Testis (tissue), 2 donors: ENCODE data around the gene FOXD2.

Experiments
- POLR2A ChIP-seq: fragments of 450-650 bp; IDR thresholded peaks from one replicate; pipeline ENCODE4 v1.6.1; 2017; ENCODE audit warnings: antibody characterized with exemption, mild to moderate bottlenecking, moderate library complexity
- TF ChIP-seq, protein P1 (sequence below), 3 experiments: fragments of 450-650 bp in 2 of 3; fragments of 200-600 bp in 1 of 3; sonication (generic) in 1 of 3; IDR thresholded peaks; one replicate each; pipeline ENCODE4 v1.5.1; 2016 to 2019; ENCODE audit warnings: antibody characterized with exemption in 3 of 3, mild to moderate bottlenecking in 2 of 3, moderate library complexity in 1 of 3

DNA sequence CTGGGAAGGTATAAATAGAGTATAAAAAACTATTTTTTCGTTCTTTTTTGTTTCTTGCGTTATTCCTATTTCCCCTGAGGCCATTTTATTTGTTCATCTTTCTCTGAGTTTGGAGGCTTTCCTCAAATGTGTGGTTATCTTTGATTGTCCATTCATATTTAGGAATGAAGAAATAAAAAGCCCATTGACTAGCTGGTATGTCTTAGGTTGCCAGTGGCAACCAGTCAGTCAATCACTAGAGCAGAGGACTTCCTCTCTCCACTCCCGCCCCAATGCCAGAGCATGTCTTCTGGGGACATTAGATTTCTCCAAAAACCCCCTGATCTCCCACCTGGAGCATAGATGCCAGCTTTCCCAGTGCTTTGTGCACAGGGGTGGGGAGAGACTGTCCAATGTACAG is 42.4 kb upstream of the FOXD2 start:
- TF ChIP-seq, protein P1, sequence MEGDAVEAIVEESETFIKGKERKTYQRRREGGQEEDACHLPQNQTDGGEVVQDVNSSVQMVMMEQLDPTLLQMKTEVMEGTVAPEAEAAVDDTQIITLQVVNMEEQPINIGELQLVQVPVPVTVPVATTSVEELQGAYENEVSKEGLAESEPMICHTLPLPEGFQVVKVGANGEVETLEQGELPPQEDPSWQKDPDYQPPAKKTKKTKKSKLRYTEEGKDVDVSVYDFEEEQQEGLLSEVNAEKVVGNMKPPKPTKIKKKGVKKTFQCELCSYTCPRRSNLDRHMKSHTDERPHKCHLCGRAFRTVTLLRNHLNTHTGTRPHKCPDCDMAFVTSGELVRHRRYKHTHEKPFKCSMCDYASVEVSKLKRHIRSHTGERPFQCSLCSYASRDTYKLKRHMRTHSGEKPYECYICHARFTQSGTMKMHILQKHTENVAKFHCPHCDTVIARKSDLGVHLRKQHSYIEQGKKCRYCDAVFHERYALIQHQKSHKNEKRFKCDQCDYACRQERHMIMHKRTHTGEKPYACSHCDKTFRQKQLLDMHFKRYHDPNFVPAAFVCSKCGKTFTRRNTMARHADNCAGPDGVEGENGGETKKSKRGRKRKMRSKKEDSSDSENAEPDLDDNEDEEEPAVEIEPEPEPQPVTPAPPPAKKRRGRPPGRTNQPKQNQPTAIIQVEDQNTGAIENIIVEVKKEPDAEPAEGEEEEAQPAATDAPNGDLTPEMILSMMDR (IDR thresholded peaks at IDR 0.05): no peak
- TF ChIP-seq POLR2A: no peak
